Measurements from ENCODE around the gene UBE2S.

The UBE2S gene

GRCh38 chr19:55365245-55365644, 42.3 kb downstream of the UBE2S start:
- no peaks in the 10 kb centered on the region for H3K4me1 ChIP-seq
- no peak overlapping the region for H3K4me3 ChIP-seq
- no peaks in the 10 kb centered on the region for H3K36me3 ChIP-seq (replicated peaks)
- H3K9me3 ChIP-seq = no peaks in the 10 kb centered on the region
- peaks cover 11% of the 10 kb centered on the region; the same call in 1 of the 2 replicates for H3K27me3 ChIP-seq (ENCODE audit: low read depth)
- no peak for DNase-seq (ENCODE audit: low spot score in 2 of 2)
- in situ Hi-C loops (cut with MboI; ENCODE audit: low sequenced_read_pairs) = no loop called here

DNA sequence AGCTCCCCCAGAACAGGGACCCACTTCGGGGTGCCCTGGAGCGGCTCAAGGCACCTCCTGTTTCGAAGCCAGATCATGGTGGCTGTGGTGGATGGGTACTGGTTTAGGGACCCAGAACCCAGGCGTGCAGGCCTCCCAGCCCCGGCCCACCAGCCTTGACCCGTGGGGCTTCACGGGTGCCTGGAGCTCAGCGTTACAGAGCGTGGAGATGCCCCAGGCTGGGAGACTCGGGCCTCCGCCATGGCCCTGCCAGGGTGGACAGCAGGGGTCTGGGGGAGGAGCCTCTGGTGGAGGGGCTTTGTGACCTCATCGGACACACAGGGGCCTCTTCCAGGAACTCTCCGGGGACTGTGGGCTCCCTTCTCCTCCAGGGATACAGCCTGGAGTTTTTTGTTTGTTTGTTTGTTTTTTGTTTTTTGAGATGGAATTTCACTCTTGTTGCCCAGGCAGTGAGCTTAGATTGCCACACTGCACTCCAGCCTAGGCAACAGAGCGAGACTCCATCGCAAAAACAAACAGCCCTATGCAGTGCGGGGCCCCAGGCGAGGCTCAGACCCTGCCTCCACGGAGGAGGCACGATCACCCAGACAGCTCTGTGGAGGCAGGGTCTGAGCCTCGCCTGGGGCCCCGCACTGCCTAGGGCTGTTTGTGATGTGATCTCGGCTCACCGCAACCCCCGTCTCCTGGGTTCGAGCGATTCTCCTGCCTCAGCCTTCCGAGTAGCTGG, 44.4 kb downstream of the UBE2S start, which contains the start of gene GARIN5B:
Gene GARIN5B (minus strand): TSS at position 271 of the 727 bp plus-strand sequence. CDS start 194 bp downstream, at position 77.
- H3K27me3 ChIP-seq (ENCODE audit: low read depth) = no peaks in the 10 kb centered on the region
- in situ Hi-C loops (cut with MboI; ENCODE audit: low sequenced_read_pairs) = no loop called here
- H3K9me3 ChIP-seq = no peaks in the 10 kb centered on the region
- no peaks in the 10 kb centered on the region for H3K4me1 ChIP-seq
- H3K36me3 ChIP-seq (replicated peaks) = no peaks in the 10 kb centered on the region
- DNase-seq (ENCODE audit: low spot score in 2 of 2) = no peak
- no peak within 1 kb of the TSS for H3K4me3 ChIP-seq

GRCh38 chr19:55362174-55362989, 45.2 kb downstream of the UBE2S start:
- H3K36me3 ChIP-seq (replicated peaks) = no peaks in the 10 kb centered on the region
- H3K27me3 ChIP-seq (ENCODE audit: low read depth) = peaks cover 1% of the 10 kb centered on the region; the same call in 1 of the 2 replicates
- in situ Hi-C loops (cut with MboI; ENCODE audit: low sequenced_read_pairs) = no loop called here
- no peaks in the 10 kb centered on the region for H3K9me3 ChIP-seq
- H3K4me3 ChIP-seq = no peak overlapping the region
- H3K4me1 ChIP-seq = no peaks in the 10 kb centered on the region
- DNase-seq (ENCODE audit: low spot score in 2 of 2) = no peak

- Histone ChIP-seq H3K4me1 (no peaks in the 10 kb centered on the region), H3K4me3 (no peak overlapping the region), H3K27me3 (ENCODE audit: low read depth) (peaks cover 13% of the 10 kb centered on the region), H3K9me3 (no peaks in the 10 kb centered on the region), H3K36me3 (replicated peaks) (no peaks in the 10 kb centered on the region)
- in situ Hi-C loops (cut with MboI; ENCODE audit: low sequenced_read_pairs) = no loop called here
- no peak for DNase-seq (ENCODE audit: low spot score in 2 of 2)
These were observed 46.7 kb downstream of the UBE2S start for GRCh38 chr19:55360902-55361301.

GRCh38 chr19:55358943-55359908, 48.4 kb downstream of the UBE2S start:
- H3K4me1 ChIP-seq = no peaks in the 10 kb centered on the region
- in situ Hi-C loops (cut with MboI; ENCODE audit: low sequenced_read_pairs) = no loop called here
- no peak for DNase-seq (ENCODE audit: low spot score in 2 of 2)
- H3K27me3 ChIP-seq (ENCODE audit: low read depth) = peaks cover 25% of the 10 kb centered on the region
- no peaks in the 10 kb centered on the region for H3K9me3 ChIP-seq
- no peak overlapping the region for H3K4me3 ChIP-seq
- H3K36me3 ChIP-seq (replicated peaks) = no peaks in the 10 kb centered on the region

GRCh38 chr19:55358493-55358892, 49.1 kb downstream of the UBE2S start:
- in situ Hi-C loops (cut with MboI; ENCODE audit: low sequenced_read_pairs) = no loop called here
- no peak overlapping the region for H3K4me3 ChIP-seq
- DNase-seq (ENCODE audit: low spot score in 2 of 2) = no peak
- H3K36me3 ChIP-seq (replicated peaks) = no peaks in the 10 kb centered on the region
- H3K4me1 ChIP-seq = peaks cover 2% of the 10 kb centered on the region; the same call in 1 of the 2 replicates
- H3K9me3 ChIP-seq = no peaks in the 10 kb centered on the region
- peaks cover 30% of the 10 kb centered on the region for H3K27me3 ChIP-seq (ENCODE audit: low read depth)

GRCh38 chr19:55355213-55355821, 52.3 kb downstream of the UBE2S start:
- Histone ChIP-seq H3K27me3 (ENCODE audit: low read depth) (peaks cover 46% of the 10 kb centered on the region), H3K4me1 (peaks cover 6% of the 10 kb centered on the region; the same call in 1 of the 2 replicates), H3K4me3 (no peak overlapping the region), H3K36me3 (replicated peaks) (no peaks in the 10 kb centered on the region), H3K9me3 (no peaks in the 10 kb centered on the region)
- no peak for DNase-seq (ENCODE audit: low spot score in 2 of 2)
- in situ Hi-C loops (cut with MboI; ENCODE audit: low sequenced_read_pairs) = no loop called here

DNA sequence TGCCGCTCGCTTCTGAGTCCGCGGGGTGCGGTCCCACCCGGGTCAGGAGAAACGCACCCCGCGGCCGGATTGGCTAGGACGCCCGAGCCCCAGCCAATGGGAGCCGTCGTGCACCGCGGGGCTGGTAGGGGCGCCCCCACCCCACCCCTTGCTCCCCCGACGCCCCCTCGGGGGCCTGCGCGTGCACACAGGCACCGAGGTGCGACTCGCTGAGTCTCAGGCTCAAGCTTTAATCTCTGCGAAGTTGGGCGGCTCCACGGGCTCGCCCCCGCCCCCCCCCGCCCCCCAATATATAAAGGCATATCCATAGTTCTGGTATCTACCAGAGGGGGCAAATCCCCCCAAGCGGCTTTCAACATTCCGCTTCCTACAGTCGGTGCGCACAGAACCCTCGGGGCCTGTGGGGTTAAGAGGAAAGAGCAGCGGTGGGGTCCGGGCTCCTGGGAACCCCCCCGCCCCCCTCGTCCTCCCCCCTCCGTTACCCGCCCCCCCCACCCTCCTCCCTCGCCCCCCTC, 52.8 kb downstream of the UBE2S start, which contains the start of gene COX6B2:
Gene COX6B2 (minus strand): TSS at position 22 of the 515 bp plus-strand sequence. CDS start 198 bp downstream, outside the sequence.
- DNase-seq (ENCODE audit: low spot score in 2 of 2) = no peak
- Histone ChIP-seq H3K27me3 (ENCODE audit: low read depth) (peaks cover 46% of the 10 kb centered on the region), H3K4me3 (peak within 1 kb of the TSS; percentile 50), H3K4me1 (peaks cover 8% of the 10 kb centered on the region), H3K36me3 (replicated peaks) (no peaks in the 10 kb centered on the region), H3K9me3 (no peaks in the 10 kb centered on the region)
- in situ Hi-C loops (cut with MboI; ENCODE audit: low sequenced_read_pairs) = no loop called here

- in situ Hi-C loops (cut with MboI; ENCODE audit: low sequenced_read_pairs) = no loop called here
- Histone ChIP-seq H3K36me3 (replicated peaks) (no peaks in the 10 kb centered on the region), H3K9me3 (no peaks in the 10 kb centered on the region), H3K4me1 (peaks cover 13% of the 10 kb centered on the region), H3K4me3 (peak overlapping the region; percentile 50), H3K27me3 (ENCODE audit: low read depth) (peaks cover 46% of the 10 kb centered on the region)
- peak; percentile 63 to 88 for DNase-seq (ENCODE audit: low spot score in 2 of 2)
These were observed 53.5 kb downstream of the UBE2S start for GRCh38 chr19:55353803-55354697.

DNA sequence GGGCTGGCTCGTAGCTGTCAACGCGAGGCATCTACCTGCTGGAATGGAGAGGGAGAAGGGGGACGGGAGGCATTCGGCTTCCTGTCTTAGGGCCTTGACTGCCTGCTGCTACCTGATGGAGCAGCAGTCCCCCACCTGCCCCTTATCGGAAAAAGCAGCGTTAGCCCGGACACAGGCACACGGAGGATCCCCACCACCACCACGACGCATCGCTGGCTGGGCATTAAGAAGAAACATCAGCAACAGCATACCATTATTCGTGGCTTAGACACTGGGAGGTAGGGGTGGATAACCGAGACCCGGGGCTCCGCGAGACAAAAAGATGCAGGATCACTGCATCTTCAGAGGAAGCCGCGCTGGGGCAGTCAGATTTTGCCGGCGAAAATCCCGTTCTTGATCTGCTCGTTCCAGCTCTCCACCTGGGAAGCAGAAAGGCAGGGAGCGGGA, 54.2 kb downstream of the UBE2S start:
- in situ Hi-C loops (cut with MboI; ENCODE audit: low sequenced_read_pairs) = no loop called here
- peaks cover 18% of the 10 kb centered on the region for H3K4me1 ChIP-seq

GRCh38 chr19:55352549-55353145, 54.9 kb downstream of the UBE2S start:
- in situ Hi-C loops (cut with MboI; ENCODE audit: low sequenced_read_pairs) = no loop called here
- Histone ChIP-seq H3K36me3 (replicated peaks) (peaks cover 3% of the 10 kb centered on the region), H3K27me3 (ENCODE audit: low read depth) (peaks cover 46% of the 10 kb centered on the region), H3K4me1 (peaks cover 25% of the 10 kb centered on the region), H3K9me3 (no peaks in the 10 kb centered on the region), H3K4me3 (0 out of 2 replicates have a peak overlapping the region, but pooled peaks have one; percentile 50)
- no peak for DNase-seq (ENCODE audit: low spot score in 2 of 2)

More for the DNA sequence above, 54.2 kb downstream of the UBE2S start:
- Histone ChIP-seq H3K36me3 (replicated peaks) (no peaks in the 10 kb centered on the region), H3K27me3 (ENCODE audit: low read depth) (peaks cover 46% of the 10 kb centered on the region), H3K4me3 (peak overlapping the region; percentile 50), H3K9me3 (no peaks in the 10 kb centered on the region)
- DNase-seq (ENCODE audit: low spot score in 2 of 2) = no peak
